ENCODE data around the gene TKFC.

DNA sequence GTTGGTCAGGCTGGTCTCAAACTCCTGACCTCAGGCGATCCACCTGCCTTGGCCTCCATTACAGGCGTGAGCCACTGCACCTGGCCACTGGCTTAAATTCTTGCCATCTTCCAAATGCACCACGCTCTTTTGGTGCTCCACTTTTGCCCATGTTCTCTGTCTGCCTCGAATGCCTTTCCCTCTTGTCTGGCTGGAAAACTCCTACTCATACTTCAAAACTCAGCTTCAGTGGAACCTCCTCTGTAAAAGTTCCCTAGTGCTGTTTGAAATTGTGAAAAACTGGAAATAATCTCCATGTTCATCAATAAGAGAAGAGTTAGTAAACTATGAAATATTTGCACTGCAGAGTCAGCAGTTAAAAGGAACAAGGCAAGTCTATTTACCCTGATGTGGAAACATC lies 49.4 kb upstream of the TKFC start:
- TF ChIP-seq, protein P1, sequence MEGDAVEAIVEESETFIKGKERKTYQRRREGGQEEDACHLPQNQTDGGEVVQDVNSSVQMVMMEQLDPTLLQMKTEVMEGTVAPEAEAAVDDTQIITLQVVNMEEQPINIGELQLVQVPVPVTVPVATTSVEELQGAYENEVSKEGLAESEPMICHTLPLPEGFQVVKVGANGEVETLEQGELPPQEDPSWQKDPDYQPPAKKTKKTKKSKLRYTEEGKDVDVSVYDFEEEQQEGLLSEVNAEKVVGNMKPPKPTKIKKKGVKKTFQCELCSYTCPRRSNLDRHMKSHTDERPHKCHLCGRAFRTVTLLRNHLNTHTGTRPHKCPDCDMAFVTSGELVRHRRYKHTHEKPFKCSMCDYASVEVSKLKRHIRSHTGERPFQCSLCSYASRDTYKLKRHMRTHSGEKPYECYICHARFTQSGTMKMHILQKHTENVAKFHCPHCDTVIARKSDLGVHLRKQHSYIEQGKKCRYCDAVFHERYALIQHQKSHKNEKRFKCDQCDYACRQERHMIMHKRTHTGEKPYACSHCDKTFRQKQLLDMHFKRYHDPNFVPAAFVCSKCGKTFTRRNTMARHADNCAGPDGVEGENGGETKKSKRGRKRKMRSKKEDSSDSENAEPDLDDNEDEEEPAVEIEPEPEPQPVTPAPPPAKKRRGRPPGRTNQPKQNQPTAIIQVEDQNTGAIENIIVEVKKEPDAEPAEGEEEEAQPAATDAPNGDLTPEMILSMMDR (IDR thresholded peaks at IDR 0.05), result no peak
- TF ChIP-seq POLR2A (IDR thresholded peaks at IDR 0.05; ENCODE audit: low read depth), result no peak

Data from esophagus muscularis mucosa (tissue), 3 donors.